HS-27A (cell line): ENCODE results near the gene TSPY9.
"Not testable (repeated sequence)": the region's sequence is repeated elsewhere in the genome, so short reads cannot be mapped to it uniquely, and the experiment has no call there.

ENCODE experiments used
- DNase-seq: peaks from one replicate; pipeline ENCODE4 v3.0.0-alpha.2; 2012; ENCODE audit warnings: low read depth, missing footprints

TSPY9 gene

GRCh38 chrY:9486967-9487366, at the start of gene TSPY9:
Gene TSPY9 (plus strand): TSS chrY:9487267. CDS start chrY:9487313, 46 bp downstream.
- DNase-seq = not testable (repeated sequence)

GRCh38 chrY:9466655-9467054, 20.4 kb upstream of the TSPY9 start, which contains the start of gene TSPY1:
Gene TSPY1 (plus strand): TSS chrY:9466955. CDS start chrY:9467001, 46 bp downstream.
- DNase-seq = not testable (repeated sequence)

- DNase-seq = not testable (repeated sequence)
These were observed 17.3 kb downstream of the TSPY9 start for GRCh38 chrY:9504396-9504795.

- not testable (repeated sequence) for DNase-seq
These were observed 29.2 kb downstream of the TSPY9 start for GRCh38 chrY:9516287-9516686.

GRCh38 chrY:9527580-9527979, 40.5 kb downstream of the TSPY9 start, which contains the start of gene TSPY10:
Gene TSPY10 (plus strand): TSS chrY:9527880. CDS start chrY:9527926, 46 bp downstream.
- DNase-seq = not testable (repeated sequence)
